NCI-H1436 (cell line): ENCODE measurements around the gene PTTG1IP.
"Not testable (repeated sequence)": the region's sequence is repeated elsewhere in the genome, so short reads cannot be mapped to it uniquely, and the experiment has no call there.

Experiments
- DNase-seq: peaks from one replicate; lab custom pipeline; 2025; lab: John Stamatoyannopoulos, UW

Gene PTTG1IP

DNA sequence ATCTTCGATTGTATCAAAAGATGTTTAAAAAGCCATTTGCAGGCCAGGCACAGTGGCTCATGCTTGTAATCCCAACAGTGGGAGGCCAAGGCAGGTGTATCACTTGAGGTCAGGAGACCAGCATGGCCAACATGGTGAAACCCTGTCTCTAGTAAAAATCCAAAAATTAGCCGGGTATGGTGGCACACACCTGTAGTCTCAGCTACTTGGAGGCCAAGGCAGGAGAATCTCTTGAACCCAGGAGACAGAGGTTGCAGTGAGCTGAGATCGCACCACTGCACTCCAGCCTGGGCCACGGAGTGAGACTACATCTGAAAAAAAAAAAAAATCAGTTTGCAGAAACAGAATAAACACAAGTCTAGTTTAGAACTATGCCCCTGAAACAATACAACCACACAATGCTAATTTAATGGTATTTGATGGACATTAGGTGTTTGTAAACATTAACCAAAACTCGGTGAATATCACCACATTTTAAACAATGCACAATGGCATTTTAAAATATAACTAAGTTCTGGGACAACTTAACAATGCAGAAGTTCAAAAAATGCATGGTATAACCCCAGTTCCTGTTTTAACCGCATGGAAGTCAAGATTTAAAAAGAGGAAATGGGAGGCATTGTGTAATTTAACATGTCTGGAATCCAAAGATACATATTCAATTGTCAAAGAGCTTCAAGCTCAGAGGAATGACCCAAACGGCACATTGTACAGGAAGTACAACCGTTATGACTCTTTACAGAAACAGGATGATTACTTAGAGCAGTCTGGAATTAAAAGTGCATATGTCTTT lies 7.1 kb upstream of the PTTG1IP start:
- no peak for DNase-seq

DNA sequence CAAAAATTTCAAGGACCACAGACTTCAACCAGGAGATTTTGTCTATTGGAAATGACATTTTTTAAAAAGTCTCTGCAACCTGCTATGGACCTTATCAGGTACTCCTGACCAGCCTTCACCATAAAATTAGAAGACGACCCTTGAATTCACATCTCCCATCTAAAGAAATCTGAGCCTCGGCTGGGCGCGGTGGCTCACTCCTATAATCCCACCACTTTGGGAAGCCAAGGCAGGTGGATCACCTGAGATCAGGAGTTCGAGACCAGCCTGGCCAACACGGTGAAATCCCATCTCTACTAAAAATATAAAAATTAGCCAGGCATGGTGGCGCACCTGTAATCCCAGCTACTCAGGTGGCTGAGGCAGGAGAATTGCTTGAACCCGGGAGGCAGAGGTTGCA lies 5.7 kb upstream of the PTTG1IP start:
- not testable (repeated sequence) for DNase-seq

DNA sequence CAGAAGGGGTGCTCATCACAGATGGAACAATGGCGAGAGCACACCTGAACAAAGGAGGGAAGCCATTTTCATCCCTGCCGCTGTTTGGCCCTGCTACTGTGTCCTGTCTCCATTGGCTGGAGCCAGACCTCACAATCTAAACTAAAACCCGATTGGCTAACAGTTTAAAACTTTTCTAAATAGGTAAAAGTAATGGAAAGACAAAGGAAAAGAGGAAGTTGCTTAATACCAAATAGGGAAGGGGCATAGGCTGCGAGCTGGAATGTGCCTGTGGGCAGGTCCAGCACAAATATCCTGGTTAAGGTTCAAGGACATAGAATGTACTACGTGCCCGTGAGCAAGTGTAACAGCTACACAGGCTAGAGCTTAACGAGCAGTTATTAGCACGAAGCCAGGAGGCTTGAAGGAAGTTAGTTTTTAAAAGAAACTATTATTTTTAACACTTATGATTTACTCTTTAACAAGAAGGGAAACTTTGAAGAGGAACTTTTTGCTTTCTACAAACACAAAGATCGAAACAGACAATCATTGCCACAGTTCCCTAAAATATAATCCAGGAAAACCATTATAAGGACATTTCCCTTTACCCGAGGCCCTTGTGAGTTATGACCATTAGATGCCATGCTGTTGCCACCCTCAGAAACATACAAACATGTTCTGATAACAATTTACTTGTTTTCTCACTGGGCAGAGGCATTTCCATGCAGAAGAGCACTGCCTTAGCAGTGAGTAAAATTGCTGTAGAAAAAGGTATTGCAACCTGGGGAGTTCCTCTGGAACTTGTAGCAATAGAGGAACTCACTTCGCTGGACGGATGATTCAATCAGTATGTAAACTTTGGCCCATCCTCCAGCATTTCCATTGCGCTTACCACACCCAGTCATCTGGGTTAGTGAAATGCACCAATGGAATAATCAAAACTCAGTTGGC lies 4.8 kb upstream of the PTTG1IP start:
- DNase-seq: no peak

DNA sequence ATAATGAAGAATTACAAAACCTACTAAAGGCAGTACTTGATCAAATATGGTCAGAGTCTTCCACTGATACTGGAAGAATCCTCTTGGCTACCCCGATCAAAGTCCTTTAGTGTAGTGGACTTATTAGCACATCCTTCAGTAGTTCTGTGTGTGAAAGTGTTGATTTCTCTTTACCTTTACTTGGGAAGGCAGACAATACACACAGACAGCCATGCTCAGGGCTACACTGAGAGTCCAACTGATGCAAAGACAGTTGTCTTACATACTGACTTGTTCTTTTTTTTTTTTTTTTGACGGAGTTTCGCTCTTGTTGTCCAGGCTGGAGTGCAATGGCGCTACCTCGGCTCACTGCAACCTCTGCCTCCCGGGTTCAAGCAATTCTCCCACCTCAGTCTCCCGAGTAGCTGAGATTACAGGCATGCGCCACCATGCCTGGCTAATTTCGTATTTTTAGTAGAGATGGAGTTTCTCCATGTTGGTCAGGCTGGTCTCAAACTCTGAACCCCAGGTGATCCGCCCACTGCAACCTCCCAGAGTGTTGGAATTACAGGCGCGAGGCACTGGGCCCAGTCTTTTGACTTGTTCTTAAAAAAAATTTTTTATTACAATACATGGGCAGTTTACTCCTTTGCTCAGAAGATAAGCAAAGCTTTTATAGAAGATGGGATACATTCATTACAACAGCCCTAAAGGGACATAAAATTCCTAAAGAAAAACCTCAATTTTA lies 3.5 kb upstream of the PTTG1IP start:
- no peak for DNase-seq

DNA sequence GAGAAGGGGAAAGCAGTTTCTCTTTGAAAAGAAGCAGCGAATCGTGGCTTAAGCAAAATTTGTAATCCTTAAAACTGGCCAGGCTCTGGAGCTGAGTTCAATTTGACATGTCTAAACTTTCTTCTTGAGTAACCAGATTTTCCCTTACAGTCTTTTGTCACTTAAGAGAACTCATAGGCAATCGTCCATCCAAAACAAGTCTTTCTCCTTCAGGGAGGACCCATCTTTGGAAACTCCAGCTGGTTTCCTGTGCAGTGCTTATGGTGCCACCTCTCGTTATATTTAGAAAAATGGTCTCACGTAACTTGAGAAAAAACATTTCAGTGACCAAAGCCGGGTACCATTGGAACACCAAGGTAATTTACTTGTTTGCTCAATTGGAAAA lies 1.8 kb upstream of the PTTG1IP start:
- DNase-seq: no peak

DNA sequence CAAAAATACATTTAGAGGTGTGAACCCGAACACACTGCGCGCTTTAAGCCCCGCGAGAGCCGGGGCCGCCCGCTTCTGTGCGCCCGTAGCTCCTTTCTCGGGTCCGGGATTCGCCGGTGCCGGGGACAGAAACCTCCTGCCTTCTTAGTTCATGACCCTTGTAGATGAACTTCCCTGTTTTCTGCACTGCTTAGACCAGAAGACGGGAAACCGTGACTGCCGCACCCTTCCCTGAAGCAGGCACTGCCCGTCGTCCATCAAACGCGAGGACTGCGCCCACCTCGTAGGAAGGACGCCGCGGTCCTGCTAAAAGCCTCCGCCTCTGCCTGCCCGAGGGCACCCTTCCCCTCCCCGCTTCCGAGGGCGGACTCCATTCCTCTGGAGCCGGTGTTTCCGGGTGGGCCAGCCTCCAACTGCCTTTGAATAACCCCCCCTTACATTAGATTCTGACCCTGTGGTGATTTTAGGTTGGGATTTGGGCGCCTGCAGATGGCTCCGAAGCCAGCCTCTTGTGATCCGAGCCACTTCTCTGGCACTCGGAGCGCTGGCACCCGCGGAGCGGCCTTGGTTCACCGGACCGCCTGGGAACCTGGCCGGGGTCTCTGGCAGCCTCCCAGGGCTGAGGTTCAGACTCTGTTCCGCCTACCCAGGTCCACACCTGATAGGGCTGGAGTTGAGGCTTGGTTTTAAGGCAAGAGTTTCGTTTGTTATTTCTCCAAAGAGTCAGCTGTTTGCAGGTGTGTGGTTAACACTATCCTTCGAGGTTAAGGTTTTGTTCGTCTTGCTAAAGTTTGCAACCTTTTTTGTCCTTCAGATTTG lies 1.2 kb upstream of the PTTG1IP start:
- DNase-seq: no peak

DNA sequence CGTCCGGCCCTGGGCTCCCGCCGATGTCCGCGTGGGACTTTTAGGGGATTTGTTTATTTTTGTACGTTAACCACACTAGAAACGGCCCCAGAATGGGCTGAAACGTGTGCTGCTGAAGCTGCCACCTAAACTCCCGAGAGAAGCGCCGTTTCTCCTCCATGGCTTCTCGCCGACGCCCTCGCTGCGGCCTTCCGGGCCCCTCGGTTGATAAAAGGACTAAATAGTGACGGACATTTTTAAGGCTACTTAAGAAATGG lies 678 bp upstream of the PTTG1IP start:
- no peak for DNase-seq

DNA sequence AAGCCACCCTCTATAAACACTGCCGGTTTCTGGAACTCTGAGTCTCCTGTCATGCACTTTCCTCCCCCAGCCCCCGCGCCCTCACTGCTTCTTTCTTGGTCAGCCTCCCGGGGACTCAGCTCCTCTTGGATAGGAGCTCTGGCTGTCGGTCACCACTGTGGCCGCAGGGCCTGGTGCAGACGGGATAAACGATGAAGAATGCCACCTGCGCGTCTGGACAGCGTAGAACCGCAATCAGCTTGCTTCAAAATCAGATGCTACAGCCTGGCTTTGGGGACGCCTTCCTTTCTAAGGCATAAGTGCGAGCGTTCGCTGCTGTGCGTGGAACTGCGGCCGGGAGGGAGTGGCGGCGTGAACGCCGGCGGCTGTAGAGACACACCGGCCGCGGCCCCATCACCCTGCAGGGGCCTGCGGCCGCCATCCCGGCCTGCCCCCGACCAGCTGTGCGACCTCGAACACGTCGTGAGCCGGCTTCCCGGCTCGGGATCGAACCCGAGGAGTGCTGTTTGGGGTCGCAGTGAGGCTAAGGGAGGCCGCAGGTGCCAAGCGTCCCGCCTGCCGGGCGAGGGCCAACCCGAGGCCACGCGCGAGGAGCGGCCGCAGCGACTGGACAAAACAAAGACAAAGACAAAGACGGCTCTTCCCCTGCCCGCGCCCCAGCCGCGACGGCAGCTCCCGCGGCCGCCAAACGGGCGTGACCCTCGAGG lies 688 bp downstream of the PTTG1IP start:
- no peak for DNase-seq

DNA sequence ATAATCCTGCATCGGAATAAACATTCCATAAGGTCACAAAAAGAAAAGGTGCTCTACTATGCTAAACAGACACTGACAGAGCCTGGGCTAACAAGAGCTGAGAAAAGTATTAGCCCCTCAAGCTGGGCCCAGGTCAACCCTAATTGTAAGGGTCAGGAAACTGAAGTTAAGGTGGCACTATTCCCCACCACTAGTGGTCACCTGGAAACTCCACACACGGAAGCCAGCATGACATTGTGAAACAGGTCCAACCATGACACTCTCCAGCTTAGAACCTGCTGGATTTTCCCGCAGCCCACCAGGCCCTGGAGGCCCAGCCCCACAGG lies 1.2 kb downstream of the PTTG1IP start:
- DNase-seq: no peak

DNA sequence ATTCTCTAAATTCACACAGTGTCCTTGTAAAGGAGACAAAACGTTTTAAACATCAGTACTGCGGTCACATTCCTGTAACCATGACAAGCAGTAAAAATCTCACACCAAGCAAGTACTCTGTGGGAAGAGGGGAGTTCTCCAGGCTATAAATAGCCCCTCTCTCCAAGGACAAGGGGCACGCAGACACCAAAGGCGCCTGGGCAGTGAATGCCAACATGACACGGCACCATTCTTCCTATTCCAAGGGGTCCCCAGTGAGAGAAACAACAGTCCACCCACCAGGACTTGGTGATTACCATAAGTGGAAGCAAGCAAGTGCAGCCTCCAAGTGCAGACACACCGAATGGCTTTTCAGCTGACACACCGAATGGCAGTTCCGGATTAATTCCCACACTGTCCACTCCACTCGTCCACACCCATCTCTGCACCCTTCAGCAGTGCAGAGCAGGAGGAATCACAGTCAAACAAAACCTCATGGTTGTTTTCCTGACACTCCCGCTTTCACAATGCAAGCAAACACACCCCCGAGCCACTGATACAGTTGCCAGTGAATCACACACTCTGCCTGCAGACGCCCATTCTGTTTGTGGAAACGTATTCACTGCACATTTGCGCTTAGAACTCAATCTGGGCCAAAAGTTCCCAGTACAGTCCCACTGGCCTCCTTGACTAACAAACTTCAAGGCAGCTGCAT lies 1.8 kb downstream of the PTTG1IP start:
- no peak for DNase-seq

DNA sequence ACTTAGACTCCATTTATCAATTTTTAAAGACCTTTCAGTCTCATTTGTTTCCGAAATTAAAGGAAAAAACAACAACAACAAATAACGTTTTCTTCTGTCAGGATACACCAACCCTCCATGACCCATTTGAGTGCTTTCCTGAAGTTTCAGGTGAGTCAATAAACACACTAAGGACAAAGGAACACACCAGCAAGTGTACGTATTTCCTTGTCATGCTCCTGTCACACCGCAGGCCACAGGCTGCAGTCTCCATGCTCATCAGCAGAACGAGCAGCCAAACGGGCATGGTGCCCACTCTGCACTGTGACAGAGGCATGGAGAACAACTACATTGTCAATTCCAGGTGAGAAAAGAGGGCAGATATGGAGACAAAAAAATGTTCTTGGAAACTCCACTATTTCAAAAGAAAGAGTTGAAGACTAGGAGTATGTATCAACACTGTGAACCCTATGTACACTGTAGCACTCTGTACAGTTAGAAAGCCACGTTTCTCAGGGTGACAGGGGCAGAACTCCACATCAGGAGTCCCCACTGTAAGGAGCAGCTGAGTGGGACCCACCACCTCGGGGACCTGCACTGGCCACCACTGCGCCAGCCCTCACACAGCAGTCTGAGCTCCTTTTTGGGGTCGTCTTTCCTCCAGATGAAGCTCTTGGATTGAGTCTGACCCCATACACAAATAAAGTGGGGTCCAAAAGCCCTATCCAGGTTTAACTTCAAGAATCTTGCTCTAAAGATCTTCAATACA lies 2.6 kb downstream of the PTTG1IP start:
- DNase-seq: no peak

DNA sequence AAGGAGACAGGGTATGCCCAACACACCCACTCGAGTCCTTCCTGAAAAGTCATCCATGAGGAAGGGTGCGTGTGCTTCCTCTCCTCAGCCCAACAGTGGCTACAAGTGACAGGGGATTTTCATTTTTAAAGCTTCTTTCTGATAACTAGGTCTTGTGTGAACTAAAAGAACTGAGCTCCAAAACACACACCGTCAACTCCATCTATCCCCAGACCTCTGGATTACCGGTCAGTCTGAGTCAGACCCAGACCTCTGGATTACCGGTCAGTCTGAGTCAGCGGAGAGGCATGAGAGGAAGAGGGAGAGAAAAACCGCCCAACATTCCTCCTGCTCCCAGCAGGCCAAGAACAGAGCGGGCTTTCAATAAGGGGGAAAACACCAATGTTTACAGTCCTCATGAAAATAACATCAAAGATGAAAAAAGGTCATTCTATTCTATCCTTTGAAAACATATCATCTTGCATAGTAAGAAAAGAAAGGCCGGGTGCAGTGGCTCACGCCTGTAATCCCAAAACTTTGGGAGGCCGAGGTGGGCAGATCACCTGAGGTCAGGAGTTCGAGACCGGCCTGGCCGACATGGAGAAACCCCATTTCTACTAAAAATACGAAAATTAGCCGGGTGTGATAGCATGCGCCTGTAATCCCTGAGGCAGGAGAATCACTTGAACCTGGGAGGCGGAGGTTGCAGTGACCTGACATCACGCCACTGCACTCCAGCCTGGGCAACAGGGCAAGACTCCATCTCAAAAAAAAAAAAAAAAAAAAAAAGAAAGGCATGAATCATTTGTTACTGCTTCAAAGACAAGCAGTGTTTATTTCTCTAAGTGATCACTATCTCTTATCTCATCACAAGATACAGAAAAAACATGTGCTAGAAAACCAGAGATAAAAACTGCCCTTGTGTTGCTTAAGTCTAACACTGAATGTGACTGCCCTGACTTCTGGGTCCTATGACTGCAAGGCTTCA lies 3.4 kb downstream of the PTTG1IP start:
- DNase-seq: no peak

DNA sequence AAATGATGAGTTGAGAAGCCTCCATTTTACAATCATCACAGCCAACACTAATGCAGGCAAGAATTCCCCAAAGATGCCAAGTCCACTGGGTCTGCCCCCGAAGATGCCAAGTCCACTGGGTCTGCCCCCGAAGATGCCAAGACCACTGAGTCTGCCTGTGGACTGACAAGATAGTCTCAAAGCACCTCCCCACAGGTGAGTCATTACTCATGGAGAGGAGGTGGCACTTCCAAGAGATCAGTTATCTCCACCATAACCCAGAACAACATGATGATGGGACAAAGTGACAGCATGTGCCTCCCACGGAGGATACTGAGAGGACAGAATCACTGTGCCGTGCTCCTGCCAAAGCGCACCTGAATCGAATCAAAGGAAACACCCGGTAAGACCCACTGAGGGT lies 4.8 kb downstream of the PTTG1IP start:
- no peak for DNase-seq

DNA sequence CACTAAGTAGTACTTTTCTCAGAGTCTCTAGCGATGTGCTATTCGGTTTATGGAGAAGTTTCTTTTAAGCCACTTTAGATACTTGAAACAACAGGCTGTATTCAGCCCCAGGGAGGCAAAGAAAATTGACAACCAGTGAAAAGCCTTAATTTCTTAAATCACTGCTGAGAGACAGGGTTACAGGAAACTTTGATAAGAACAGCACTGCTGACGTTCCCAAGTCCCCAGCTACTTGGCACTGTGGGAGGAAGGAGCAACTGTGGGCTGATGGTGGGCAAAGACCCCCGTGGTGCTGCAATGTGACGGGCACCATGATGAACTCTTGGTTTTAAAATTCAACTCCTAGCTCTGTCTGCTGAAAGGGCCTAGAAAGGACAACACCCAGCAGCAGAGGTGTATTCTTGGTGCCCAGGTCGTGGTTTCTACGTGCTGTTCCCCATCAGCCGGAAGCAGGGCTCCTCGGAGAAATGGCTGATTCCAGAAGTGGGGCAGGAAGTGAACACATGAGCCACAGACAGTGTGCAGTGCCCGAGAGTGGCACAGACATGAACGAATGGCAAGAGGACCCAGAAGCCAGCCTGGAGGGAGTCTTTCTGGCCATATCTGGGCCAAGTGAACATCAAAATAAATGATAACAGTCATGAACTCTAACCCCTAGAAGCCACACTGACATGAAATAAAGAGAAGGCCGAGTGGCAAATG lies 5.3 kb downstream of the PTTG1IP start:
- no peak for DNase-seq

DNA sequence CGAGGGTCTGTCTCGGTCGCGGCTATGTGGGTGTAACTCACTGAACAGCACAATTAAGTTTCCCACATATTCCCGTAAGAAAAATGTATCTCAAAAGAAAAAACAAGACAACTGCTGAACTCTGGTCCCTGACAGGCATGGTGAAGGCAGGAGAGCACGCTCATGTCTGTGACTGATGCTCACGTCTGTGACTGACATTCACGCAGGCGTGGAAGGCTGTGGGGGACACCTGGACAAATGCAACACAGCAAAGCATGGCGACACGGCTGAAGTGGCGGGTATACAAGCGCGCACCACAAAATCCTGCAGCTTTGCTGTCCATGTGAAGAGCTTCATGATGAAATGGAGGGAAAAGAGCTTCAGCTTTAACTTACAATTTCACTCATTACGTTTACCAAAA lies 6.0 kb downstream of the PTTG1IP start:
- no peak for DNase-seq

DNA sequence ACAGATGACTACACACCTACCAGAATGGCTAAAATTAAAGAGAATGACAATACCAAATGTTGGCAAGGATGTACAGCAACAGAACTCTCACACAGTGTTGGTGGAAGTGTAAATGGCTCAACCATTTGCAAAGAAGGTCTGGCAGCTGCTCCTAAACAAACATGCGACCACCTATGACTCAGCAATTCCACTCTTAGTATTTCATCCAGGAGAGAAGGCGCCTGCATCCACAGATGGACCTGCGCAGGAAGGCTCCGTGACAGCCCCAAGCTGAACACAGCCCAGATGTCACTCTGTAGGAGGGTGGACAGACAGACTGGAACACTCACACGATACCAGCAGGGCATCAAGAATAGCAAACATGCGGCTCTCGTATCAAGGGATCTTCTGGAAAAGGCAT lies 6.7 kb downstream of the PTTG1IP start:
- DNase-seq: no peak

DNA sequence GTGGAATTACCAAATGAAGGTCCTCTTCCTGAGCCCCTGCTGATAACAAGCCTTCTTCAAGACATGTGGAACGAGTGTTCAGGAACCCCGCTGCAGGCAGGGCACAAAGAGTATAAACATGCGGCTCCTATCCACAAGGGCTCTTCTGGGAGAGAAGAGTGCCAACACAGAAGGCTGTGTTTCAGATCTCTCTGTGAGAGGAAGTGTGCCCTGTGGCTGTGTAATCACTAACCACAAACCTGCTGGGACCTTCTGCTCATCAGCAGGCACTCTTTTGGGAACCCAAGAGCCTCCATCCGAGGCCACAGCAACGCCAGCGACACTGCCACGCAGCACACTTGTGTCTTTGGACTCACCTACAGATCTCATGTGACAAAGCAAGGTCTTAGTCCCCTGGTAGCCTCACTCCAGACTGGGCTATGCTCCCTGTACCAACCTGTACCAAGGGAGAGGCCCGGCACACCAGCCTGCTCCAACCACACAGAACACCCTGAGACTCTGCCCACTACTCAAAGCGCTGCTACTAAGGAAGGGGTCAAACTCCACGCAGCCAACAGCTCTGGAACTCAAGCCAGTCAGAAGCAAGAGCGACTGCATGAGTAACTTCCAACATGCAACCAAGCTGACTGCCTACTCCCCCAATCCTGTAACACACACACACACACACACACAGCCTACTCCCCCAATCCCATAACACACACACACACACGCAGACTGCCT lies 7.8 kb downstream of the PTTG1IP start:
- DNase-seq: no peak
